Colon (tissue), 2 donors: ENCODE measurements around the gene PTPRQ.
A peak's percentile ranks its signal among the peaks of the same experiment; 100 is the strongest.
"Not testable (repeated sequence)": the region's sequence is repeated elsewhere in the genome, so short reads cannot be mapped to it uniquely, and the experiment has no call there.

Source experiments
- FAIRE-seq: peaks from 2 replicates; lab custom pipeline; 2012; peaks lifted over from hg19 to GRCh38; lab: Jason Lieb, UNC
- donor health status: control.
- donor health status: control.

The PTPRQ gene

DNA sequence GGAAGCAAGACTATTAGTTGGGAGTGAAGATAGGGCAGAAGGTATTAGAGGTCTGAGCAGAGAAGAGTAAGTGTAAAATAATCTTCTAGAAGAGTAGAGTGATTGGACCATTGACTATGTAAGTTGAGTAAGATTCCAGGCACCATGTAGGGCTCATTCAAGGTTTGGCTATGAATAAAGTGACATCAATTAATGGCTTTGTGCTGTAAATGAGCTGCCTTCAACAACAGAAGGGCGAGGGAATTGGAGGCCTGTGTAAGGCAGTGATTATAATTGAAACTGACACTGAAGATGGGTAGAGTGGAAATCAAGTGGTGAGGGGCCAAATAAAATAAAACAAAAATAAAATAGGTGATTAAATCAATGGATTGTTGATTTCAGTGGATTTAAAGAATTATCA lies 26.4 kb downstream of the PTPRQ start:
- no peak for FAIRE-seq

- FAIRE-seq = no peak
These were observed 28.2 kb downstream of the PTPRQ start for GRCh38 chr12:80472236-80472635.

DNA sequence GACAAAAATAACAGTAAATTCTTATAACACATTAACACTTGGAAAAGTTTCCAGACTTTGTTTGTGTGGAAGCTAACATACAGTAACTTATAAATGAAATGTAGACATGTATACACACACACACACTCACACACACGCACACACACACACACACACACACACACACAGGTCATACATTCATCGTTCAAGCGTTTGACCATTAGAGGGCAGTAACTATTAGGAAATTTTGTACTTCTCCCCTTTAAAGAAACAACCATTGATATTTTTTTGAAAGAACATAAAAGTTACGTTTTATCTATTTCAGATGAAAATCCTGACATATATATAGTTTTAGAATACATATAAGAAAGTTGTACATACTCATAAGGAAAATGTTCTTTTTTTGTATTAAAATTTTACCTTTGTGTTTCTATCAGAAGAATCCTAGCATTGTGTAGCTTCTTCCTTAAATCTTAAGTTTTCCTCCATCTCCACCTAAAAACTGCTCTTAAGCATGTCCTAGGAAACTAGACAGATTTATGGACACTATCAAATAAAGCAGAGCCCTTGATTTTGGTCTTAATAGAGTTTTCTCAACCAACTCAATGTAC lies 29.0 kb downstream of the PTPRQ start:
- FAIRE-seq = no peak

DNA sequence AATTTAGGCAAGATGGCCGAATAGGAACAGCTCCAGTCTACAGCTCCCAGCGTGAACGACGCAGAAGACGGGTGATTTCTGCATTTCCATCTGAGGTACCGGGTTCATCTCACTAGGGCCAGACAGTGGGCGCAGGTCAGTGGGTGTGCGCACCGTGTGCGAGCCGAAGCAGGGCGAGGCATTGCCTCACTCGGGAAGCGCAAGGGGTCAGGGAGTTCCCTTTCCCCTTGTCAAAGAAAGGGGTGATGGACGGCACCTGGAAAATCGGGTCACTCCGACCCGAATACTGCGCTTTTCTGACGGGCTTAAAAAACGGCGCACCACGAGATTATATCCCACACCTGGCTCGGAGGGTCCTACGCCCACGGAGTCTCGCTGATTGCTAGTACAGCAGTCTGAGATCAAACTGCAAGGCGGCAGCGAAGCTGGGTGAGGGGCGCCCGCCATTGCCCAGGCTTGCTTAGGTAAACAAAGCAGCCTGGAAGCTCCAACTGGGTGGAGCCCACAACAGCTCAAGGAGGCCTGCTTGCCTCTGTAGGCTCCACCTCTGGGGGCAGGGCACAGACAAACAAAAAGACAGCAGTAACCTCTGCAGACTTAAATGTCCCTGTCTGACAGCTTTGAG lies 33.6 kb downstream of the PTPRQ start:
- not testable (repeated sequence) for FAIRE-seq

DNA sequence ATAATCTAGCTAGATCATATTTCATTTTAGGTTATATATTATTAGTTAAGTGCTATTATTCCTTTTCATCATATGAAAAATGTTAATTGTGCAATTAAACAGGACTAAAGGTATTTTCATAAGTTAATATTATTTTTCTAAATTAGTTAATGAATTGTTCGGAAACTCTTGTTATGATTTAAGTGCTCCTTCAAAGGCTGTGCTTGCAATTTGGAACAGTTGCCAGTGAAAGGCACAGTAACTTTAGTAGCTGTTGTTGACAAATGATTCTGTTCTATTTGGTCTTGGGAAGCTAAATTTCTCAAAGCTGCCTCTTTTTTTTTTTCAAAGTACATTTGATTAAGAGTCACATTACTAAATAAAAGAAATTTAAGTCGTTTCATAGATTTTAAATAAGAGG lies 40.7 kb downstream of the PTPRQ start:
- no peak for FAIRE-seq

DNA sequence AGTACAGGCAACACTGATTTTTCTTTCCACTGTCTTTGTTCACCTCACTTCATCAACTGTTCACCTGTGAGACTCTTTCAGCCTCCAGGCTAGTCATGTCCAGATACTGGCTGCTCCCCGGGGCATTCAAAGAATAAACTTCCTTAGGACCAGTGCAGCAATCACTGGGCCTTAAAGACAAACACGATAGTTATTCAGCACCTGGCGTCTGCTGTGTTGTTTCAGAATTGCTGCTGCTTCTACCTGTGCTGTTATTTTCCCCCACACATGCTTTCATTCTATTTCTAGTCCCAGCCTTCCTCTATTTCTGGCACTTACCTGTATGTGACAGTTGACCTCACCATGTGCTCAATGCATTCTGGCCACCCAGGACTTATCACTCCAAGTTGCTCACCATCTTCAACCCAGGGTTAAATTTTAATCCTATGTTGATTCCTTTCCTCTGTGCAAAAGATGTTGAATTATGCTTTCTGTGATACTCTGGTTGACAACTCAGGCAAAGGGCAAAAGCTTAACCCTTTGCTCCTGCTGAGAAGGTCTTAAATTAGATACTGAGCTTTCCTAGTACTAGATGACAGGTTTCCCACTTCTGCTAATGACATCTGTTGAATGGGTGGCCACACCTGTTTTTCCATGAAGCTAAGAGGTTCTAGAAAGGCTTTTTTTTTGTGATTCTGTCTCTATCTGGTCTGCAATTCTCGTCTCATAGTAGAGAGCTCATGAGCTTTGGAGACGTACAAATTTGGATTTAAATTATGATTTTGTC lies 41.4 kb downstream of the PTPRQ start:
- FAIRE-seq = no peak

- no peak for FAIRE-seq
These were observed 46.3 kb downstream of the PTPRQ start for GRCh38 chr12:80490329-80490728.

- no peak for FAIRE-seq
These were observed 47.1 kb downstream of the PTPRQ start for GRCh38 chr12:80491166-80491565.

- FAIRE-seq = no peak
These were observed 49.4 kb downstream of the PTPRQ start for GRCh38 chr12:80493466-80493865.

GRCh38 chr12:80494836-80495235 lies 50.8 kb downstream of the PTPRQ start:
- FAIRE-seq = no peak

- FAIRE-seq = no peak
These were observed 54.2 kb downstream of the PTPRQ start for GRCh38 chr12:80498059-80498728.

GRCh38 chr12:80504389-80505163 lies 60.5 kb downstream of the PTPRQ start:
- no peak for FAIRE-seq

DNA sequence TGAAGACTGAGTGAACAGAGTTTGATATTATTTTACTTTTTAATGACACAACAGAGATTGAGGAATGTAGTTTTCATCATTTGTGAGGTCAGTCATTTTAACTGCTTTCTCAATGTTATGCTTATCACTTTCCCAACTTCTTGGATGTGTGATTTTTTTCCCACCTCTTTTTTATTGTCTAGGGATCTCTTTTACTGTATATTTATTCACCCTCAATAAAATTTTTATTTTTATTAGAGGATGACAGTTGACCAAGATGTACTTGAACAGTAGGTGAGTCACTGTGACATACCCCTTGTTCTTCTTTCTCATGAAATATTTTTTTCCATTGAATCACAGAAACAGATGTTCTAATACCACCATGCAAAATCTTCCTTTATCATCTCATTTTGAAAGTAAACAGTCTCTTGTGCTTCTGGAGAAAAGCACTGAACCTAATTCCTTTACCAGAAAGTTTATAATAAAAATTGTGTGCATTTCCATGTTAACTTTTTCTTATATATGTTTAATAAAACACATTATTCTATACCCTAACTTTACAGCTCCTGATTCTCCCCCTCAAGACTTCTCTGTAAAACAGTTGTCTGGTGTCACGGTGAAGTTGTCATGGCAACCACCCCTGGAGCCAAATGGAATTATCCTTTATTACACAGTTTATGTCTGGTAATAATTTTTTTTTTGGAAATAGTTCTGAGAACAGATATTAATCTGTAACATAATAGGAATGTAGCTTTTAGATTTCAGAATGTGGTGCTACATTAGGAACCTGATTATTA lies 65.9 kb downstream of the PTPRQ start:
- FAIRE-seq = no peak

DNA sequence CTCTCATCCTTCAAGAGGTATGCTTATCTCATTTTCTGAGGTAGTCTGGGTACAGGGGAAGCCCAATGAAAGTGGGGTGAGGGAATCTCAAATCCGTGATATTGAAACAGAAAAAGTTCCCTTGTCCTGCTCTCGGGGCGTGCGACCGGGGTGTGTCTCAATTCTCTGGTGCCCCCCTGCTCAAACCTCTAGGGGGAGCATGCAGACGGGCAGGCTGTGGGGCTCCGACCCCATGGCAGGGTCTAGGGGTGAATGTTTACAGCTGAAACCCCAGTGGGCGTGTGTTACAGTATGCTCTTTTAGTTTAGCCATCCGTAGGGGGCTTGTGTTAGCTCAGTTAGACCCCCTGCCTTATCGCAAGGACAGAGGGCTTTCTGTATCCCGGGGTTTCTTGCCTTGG lies 68.7 kb downstream of the PTPRQ start:
- no peak for FAIRE-seq

- FAIRE-seq = no peak
These were observed 69.2 kb downstream of the PTPRQ start for GRCh38 chr12:80513211-80513610.

- FAIRE-seq = no peak
These were observed 73.6 kb downstream of the PTPRQ start for GRCh38 chr12:80517655-80518054.

DNA sequence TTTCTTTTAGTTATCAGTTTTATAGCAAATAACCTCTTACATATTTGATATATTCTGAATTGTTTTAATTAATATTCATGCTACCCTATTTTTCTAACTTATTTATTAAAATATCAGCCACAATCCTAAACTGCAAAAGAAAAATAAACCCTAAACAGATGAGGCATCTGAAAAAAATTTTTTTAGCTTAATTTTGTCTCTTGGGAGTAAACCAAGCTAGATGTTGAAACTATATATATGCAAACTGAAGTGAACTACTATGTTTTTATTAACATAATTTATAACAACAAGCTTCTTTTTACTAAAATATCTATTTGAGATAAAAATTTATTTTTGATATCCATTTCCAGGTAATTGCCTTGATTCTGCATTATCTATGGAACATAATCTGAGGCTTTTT lies 87.6 kb downstream of the PTPRQ start:
- FAIRE-seq = no peak

DNA sequence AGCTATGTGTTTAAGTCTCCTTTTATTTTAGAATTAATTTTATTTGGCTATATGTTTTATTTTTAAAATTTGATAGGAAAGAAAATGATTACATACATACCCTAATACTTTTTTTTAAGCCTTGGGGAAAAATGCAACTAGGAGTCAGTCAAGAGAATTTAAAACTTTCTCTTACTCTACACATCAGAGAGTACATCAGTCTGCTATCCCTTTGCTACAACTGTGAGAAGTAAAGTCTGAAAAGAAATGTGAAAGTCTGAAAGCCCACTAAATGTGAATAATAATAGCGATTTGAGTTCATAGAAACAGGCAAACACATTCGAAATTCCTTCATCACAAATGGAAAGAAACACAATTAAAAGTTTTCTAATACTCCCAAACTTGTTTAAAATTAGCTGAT lies 95.0 kb downstream of the PTPRQ start:
- FAIRE-seq = no peak

DNA sequence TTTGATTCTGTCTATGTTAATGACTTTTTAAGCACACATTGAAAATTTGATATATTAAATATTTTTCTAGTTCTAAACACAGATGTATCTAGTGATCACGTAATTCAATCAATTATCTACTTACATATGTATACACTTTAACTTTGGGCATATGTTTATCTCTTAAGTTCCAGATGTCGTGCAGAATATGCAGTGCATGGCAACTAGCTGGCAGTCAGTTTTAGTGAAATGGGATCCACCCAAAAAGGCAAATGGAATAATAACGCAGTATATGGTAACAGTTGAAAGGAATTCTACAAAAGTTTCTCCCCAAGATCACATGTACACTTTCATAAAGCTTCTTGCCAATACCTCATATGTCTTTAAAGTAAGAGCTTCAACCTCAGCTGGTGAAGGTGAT lies 105.3 kb downstream of the PTPRQ start:
- no peak for FAIRE-seq

DNA sequence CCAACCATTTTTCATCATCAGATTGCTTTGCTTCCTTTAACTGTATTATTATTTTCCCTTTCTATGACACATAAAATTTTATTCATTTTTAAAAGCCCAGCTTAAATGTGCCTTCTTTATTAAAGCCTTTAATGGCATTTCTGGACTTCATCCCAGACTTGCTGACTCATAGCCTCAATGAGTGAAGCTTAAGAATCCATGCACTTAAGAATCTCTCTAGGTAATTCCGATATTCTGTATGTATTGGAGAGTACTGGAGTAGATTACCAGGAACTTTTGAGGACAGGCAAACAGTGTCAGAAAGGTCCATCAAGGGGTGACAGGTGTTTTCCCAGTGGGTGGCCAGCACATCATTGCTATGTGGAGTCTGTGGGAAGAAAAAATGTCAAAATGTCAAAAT lies 107.9 kb downstream of the PTPRQ start:
- FAIRE-seq = no peak

GRCh38 chr12:80553316-80553715 lies 109.3 kb downstream of the PTPRQ start:
- FAIRE-seq = peak; percentile 5

DNA sequence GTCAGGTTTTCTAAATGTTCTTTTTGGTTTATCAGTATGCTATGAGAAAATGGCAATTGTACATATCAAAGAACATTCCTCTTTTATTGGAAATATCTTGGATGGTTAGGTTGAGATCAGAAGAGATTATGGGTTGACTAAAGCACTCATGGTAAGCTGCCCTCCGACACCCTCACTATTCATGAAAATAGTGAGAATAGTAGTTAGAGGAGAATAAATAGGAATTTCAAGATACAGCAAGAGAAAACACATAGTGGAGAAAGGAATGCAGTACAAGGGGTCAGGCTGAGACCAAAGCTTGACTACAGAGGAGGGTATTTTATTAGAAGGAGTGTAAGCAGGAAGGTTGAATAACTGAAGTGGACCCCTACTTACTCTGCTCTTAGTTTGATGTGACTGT lies 112.5 kb downstream of the PTPRQ start:
- FAIRE-seq = no peak
